Activated naive CD8-positive, alpha-beta T cell treated with anti-CD3 and anti-CD28 coated beads, Interleukin-2, amount 10 ng/mL, durations not matched to agents 7 days and 5 days (primary cell): ENCODE results near the gene TNS1. TPM values are rescaled to one million over a fixed set of nuclear protein-coding genes. Genes with fewer than 3 reads are reported as not detected.

Source experiments
- ATAC-seq: fragments of 150-1000 bp; cut with Tn5 transposase; one replicate; pipeline ENCODE4 v1.10.0; 2021; ENCODE audit warnings: low read depth, moderate library complexity
- POLR2A ChIA-PET: fragments of 350-600 bp; sonication (Branson Sonifier 250); formaldehyde crosslinking; loops from one replicate; lab custom pipeline; 2021; ENCODE audit warnings: antibody characterized with exemption; lab: Charles Lee
- DNase-seq: peaks from one replicate; pipeline ENCODE4 v3.0.0; 2021
- H3K27ac Mint-ChIP-seq: one replicate; pipeline ENCODE4 v1.8.0; 2022; ENCODE audit warnings: mild to moderate bottlenecking, mixed read lengths
- H3K27me3 Mint-ChIP-seq: one replicate; pipeline ENCODE4 v1.8.0; 2022; ENCODE audit warnings: mild to moderate bottlenecking, moderate library complexity, mixed read lengths
- H3K36me3 Mint-ChIP-seq: one replicate; pipeline ENCODE4 v1.8.0; 2021; ENCODE audit warnings: mild to moderate bottlenecking, mixed read lengths
- H3K4me1 Mint-ChIP-seq: one replicate; pipeline ENCODE4 v1.8.0; 2021; ENCODE audit warnings: mixed read lengths
- H3K4me3 Mint-ChIP-seq: one replicate; pipeline ENCODE4 v1.8.0; 2022; ENCODE audit warnings: mild to moderate bottlenecking, moderate library complexity, mixed read lengths
- H3K9me3 Mint-ChIP-seq: one replicate; pipeline ENCODE4 v1.8.0; 2021; ENCODE audit warnings: mixed read lengths
- microRNA-seq: library from miRNA; unstranded; fragments of <30 nt; microRNA quantifications from one replicate; pipeline ENCODE4 v1.2.0, GENCODE V29; 2022
- total RNA-seq, 2 experiments: library from RNA; stranded (reverse); gene quantifications; one replicate each; pipeline ENCODE4 v1.2.3, GENCODE V29; 2021

TNS1 gene
- total RNA-seq, 2 experiments from 2014 or later = 15.1 to 21.2 TPM

DNA sequence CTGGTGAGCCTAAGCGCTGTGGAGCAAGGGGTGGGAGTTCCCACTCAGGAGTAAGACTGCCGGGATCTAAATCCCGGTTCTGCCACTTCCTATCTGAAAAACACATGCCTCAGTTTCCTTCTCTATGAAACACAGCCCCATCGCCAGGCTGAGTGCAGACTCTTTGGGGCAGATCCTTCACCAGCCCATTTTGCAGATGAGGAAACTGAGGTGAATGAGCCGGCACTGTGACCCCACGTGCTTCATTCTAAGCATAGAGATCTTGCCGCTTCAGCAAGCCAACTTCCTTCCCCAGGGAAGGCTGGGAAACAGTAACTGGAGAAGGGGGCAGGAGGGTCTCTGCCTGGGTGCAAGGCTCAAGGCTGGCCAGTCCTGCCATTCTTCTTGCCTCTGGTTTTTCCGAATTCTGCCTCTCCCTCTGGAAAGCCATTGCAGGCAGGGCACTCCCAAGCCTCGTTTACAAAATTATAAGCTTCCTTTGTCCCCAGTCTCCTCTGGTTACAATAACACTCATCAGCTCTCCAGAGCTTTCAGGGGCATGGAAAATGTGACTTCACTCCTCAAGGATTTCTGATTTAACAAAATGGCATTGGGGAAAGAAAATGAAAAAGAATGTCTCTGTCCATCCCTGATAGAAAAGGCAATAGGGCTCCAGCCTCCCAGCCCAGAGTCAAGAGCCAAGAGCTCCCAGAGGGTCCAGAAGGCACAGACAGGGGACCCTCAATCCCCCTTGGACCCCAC, 249.2 kb downstream of the TNS1 start:
- Mint-ChIP-seq H3K4me1 (peaks cover 27% of the 10 kb centered on the region), H3K27me3 (no peaks in the 10 kb centered on the region), H3K4me3 (no peak overlapping the region), H3K9me3 (no peaks in the 10 kb centered on the region), H3K36me3 (peaks cover under 1% of the 10 kb centered on the region), H3K27ac (no peak overlapping the region)
- POLR2A ChIA-PET = no interaction called here
- DNase-seq = no peak
- no peak for ATAC-seq

DNA sequence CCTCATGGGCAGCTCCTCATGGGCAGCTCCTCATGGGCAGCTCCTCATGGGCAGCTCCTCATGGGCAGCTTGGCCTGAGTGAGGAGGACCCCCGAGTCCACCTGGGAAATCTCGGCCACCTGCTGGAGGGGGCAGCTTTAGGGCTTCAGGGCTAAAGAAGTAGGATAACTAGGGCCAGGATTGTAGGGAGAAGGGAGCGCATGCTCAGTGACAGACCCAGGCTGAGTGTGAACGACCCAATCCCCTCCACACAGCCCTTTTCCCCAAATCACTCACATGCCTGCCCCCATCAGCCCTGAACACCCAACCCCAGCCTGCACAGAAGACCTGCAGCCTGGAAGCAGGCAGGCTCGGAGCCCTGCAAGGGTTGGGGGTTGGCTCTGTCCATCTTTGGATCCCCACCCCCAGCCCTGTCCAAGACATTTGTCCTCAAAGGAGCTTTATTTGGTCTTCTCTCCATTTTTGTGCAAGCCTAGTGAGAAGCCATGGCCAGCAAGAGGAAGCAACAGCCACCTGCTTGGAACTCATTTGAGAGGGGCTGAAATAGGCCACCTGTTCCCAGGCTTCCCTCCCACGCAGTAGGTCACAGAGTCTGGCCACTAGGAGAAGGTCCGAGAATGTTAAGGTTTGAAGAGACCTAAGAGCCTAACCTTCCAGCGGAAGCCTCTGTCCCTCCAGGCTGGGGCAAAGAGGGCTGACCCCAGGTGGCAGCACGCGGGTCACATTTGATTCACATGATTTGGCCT, 249.9 kb downstream of the TNS1 start:
- Mint-ChIP-seq H3K4me1 (peaks cover 27% of the 10 kb centered on the region), H3K36me3 (no peaks in the 10 kb centered on the region), H3K27ac (no peak overlapping the region), H3K27me3 (no peaks in the 10 kb centered on the region), H3K9me3 (no peaks in the 10 kb centered on the region), H3K4me3 (no peak overlapping the region)
- POLR2A ChIA-PET = no interaction called here
- ATAC-seq (no peak), DNase-seq (no peak)

DNA sequence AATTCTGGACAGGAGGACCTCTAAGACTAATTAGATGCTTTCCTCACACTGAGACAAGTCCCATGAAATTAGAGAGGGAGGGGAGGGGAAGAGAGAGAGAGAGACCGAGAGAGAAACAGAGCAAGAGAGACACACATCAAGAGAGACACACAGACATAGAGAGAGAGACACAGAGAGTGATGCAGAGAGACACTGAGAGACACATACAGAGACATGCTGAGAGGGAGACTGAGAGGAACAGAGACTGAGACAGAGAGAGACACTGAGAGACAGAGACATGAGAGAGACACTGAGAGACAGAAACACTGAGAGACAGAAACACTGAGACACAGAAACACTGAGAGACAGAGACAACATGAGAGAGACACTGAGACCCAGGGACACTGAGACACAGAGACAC, 250.8 kb downstream of the TNS1 start:
- Mint-ChIP-seq H3K27ac (no peak overlapping the region), H3K4me1 (peaks cover 19% of the 10 kb centered on the region), H3K27me3 (no peaks in the 10 kb centered on the region), H3K4me3 (no peak overlapping the region), H3K36me3 (no peaks in the 10 kb centered on the region), H3K9me3 (no peaks in the 10 kb centered on the region)
- ATAC-seq (no peak), DNase-seq (no peak)
- POLR2A ChIA-PET = no interaction called here

DNA sequence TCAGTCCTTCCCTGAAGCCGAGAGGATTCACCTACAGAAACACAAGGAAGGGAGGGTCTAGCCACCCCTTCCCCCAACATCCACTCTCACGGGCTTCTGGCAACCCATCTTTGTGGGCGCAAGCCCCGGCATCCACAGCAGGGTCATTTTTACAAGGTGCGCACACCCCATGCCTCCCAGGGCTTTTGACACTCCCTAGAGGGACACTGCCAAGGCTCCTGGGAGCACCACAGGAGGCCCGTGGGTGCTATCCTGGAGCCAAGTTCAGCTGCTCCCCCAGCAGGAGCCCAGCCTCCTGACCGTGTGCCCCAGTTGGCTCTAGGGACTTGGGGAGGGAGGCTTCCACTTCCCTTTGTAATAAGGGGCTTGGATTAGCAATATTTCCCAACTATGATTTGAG, 251.6 kb downstream of the TNS1 start:
- H3K27ac Mint-ChIP-seq = no peak overlapping the region
- no peaks in the 10 kb centered on the region for H3K9me3 Mint-ChIP-seq
- H3K4me3 Mint-ChIP-seq = no peak overlapping the region

More for the DNA sequence above, 251.6 kb downstream of the TNS1 start:
- Mint-ChIP-seq H3K27me3 (no peaks in the 10 kb centered on the region), H3K36me3 (no peaks in the 10 kb centered on the region), H3K4me1 (peaks cover 13% of the 10 kb centered on the region)
- DNase-seq = no peak
- POLR2A ChIA-PET = no interaction called here
- ATAC-seq = no peak

Small RNA genes lying within 50 kb of the gene (microRNA-seq; reads per million reads assigned to microRNA genes)
- not detected for gene MIR6809

Other genes with a start within 250 kb of the TNS1 start
- gene RUFY4, start 66.3 kb upstream of the TNS1 start, total RNA-seq = 1 to 10 TPM; 3.0 to 4.9 TPM
- gene CXCR2, start 123.0 kb upstream of the TNS1 start, total RNA-seq = under 1 TPM; 0.28 to 0.57 TPM
- under 1 TPM; 0.14 to 0.19 TPM for gene CXCR1, start 164.0 kb upstream of the TNS1 start, total RNA-seq
- gene ARPC2, start 214.2 kb upstream of the TNS1 start, total RNA-seq = 100 to 1,000 TPM; 707 to 735 TPM